ENCODE measurements around the gene GNAI3. TPM values are rescaled to one million over a fixed set of nuclear protein-coding genes. Genes with fewer than 3 reads are reported as not detected.

The GNAI3 gene
- total RNA-seq, 4 donors from 2014 or later, result 8.2 to 15.1 (median 11.6) TPM

- H3K27ac ChIP-seq, result peak overlapping the region; percentile 13 to 45 (median 29)
- no peaks in the 10 kb centered on the region for H3K9me3 ChIP-seq
- TF ChIP-seq POLR2A (IDR thresholded peaks at IDR 0.05), result no peak
- TF ChIP-seq CTCF (IDR thresholded peaks at IDR 0.05), result peak; percentile 94 to 99 (median 98)
- intact Hi-C loops (cut with DNase I), result loop anchor here (5.0 kb wide), 1 partner anchor 40 kb away; the partner anchor contains the start of gene CYB561D1
- H3K4me1 ChIP-seq, result peaks cover 0 to 26% (median 5%) of the 10 kb centered on the region in 3 donors
- peak overlapping the region in 2 of 4 donors; percentile 14 to 39 for H3K4me3 ChIP-seq
- DNase-seq, result no peak
- WGBS, 2 donors, result 0 to 6% methylated on average over 1 to 8 of the region's 12 CpGs
- no peaks in the 10 kb centered on the region for H3K36me3 ChIP-seq
- H3K27me3 ChIP-seq, result no peaks in the 10 kb centered on the region
These were observed 15.9 kb upstream of the GNAI3 start for GRCh38 chr1:109532365-109533136.

- WGBS, 2 donors, result 88 to 89% methylated on average over 1 of the region's 1 CpG
- no peaks in the 10 kb centered on the region for H3K36me3 ChIP-seq
- H3K27ac ChIP-seq, result no peak overlapping the region
- no peak overlapping the region for H3K4me3 ChIP-seq
- no peaks in the 10 kb centered on the region for H3K27me3 ChIP-seq
- H3K9me3 ChIP-seq, result no peaks in the 10 kb centered on the region
- DNase-seq, result no peak
- intact Hi-C loops (cut with DNase I), result loop anchor here (5.0 kb wide), 1 partner anchor 42 kb away; the partner anchor contains the start of gene CYB561D1
- peaks cover 0 to 26% (median 5%) of the 10 kb centered on the region in 3 donors for H3K4me1 ChIP-seq
- TF ChIP-seq CTCF (IDR thresholded peaks at IDR 0.05) (no peak), POLR2A (IDR thresholded peaks at IDR 0.05) (no peak)
These were observed 14.0 kb upstream of the GNAI3 start for GRCh38 chr1:109534307-109534858.

GRCh38 chr1:109535481-109535880 is 12.9 kb upstream of the GNAI3 start:
- 51 to 67% methylated on average over 2 to 3 of the region's 4 CpGs for WGBS, 2 donors
- intact Hi-C loops (cut with DNase I), result no loop called here
- H3K36me3 ChIP-seq, result no peaks in the 10 kb centered on the region

GRCh38 chr1:109535971-109536491 is 12.4 kb upstream of the GNAI3 start:
- H3K4me3 ChIP-seq, result no peak overlapping the region
- TF ChIP-seq CTCF (IDR thresholded peaks at IDR 0.05) (no peak), POLR2A (IDR thresholded peaks at IDR 0.05) (no peak)
- peaks cover 0 to 21% (median 5%) of the 10 kb centered on the region in 3 donors for H3K4me1 ChIP-seq
- H3K36me3 ChIP-seq, result no peaks in the 10 kb centered on the region
- no peaks in the 10 kb centered on the region for H3K27me3 ChIP-seq
- H3K9me3 ChIP-seq, result no peaks in the 10 kb centered on the region
- DNase-seq, result no peak
- peak overlapping the region in 2 of 4 donors; percentile 5 to 46 for H3K27ac ChIP-seq
- intact Hi-C loops (cut with DNase I), result no loop called here
- WGBS, 2 donors, result 63 to 82% methylated on average over 3 to 4 of the region's 5 CpGs

More at GRCh38 chr1:109535481-109535880, 12.9 kb upstream of the GNAI3 start:
- no peaks in the 10 kb centered on the region for H3K9me3 ChIP-seq
- peak overlapping the region in 2 of 4 donors; percentile 5 to 46 for H3K27ac ChIP-seq
- TF ChIP-seq CTCF (IDR thresholded peaks at IDR 0.05) (no peak), POLR2A (IDR thresholded peaks at IDR 0.05) (no peak)
- no peak overlapping the region for H3K4me3 ChIP-seq
- DNase-seq, result no peak
- H3K4me1 ChIP-seq, result peaks cover 0 to 21% (median 5%) of the 10 kb centered on the region in 3 donors
- no peaks in the 10 kb centered on the region for H3K27me3 ChIP-seq
